ENCODE data around the gene CPPED1.

CPPED1 gene

GRCh38 chr16:12716658-12717057, 87.0 kb downstream of the CPPED1 start:
- H3K27ac ChIP-seq = no peak overlapping the region
- no peak for TF ChIP-seq CTCF (IDR thresholded peaks at IDR 0.05)
- no peak for DNase-seq (ENCODE audit: low spot score)
- no peak overlapping the region for H3K4me3 ChIP-seq

DNA sequence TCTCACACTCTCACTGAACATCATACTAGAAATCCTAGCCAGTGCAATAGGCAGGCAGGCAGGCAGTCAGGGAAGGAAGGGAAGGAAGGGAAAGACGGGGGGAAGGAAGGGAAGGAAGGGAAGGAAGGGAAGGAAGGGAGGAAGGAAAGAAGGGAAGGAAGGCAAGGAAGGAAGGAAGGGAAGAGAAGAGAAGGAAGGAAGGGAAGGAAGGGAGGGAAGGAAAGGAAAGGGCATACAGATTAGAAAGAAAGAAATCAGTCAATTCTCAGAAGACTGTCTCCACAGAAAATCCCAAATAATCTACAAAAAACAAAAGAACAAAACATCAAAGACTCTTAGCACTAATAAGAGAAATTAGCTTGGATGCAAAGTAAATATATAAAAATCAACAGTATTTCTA, 93.9 kb downstream of the CPPED1 start:
- TF ChIP-seq CTCF (IDR thresholded peaks at IDR 0.05) = no peak
- Histone ChIP-seq H3K27ac (no peak overlapping the region), H3K4me3 (no peak overlapping the region)
- no peak for DNase-seq (ENCODE audit: low spot score)

- no peak overlapping the region for H3K4me3 ChIP-seq
- DNase-seq (ENCODE audit: low spot score) = no peak
- no peak for TF ChIP-seq CTCF (IDR thresholded peaks at IDR 0.05)
- H3K27ac ChIP-seq = no peak overlapping the region
Measured at GRCh38 chr16:12708266-12708665, 95.4 kb downstream of the CPPED1 start.

GRCh38 chr16:12706628-12707027, 97.1 kb downstream of the CPPED1 start:
- H3K27ac ChIP-seq = no peak overlapping the region
- no peak for DNase-seq (ENCODE audit: low spot score)
- no peak overlapping the region for H3K4me3 ChIP-seq
- TF ChIP-seq CTCF (IDR thresholded peaks at IDR 0.05) = no peak

DNA sequence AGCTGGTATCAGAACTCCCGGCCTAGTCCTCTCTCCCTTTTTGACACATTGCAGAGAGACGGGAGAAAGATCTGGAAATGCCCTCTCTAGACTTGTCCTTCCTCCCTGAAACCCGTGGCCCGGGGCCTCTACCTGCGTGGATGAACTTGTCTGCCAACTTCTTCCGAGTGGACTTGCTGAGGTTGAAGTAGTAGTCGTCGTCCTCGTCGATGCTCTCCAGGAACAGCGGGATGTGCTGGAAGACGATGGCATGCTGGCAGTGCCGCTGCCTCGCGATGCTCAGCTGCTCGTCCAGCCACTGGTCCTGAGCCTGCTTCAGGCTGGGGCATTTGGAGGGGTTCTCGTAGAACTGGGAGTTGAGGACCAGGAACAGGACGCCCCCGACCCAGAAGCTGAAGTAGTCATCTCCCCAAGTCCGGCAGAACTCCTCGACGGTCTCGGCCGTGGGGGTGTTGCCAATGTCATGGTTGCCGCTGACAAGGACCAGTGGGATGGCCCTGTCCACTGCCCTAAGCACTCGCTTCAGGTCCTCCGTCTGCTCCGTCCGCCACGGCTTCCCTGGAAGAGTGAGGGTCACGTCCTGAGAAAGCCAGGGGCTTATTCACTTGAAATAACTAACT, 99.1 kb downstream of the CPPED1 start:
- no peak overlapping the region for H3K27ac ChIP-seq
- H3K4me3 ChIP-seq = no peak overlapping the region
- peak; percentile 52 for DNase-seq (ENCODE audit: low spot score)
- TF ChIP-seq CTCF (IDR thresholded peaks at IDR 0.05) = no peak

GRCh38 chr16:12703935-12704334, 99.8 kb downstream of the CPPED1 start:
- Histone ChIP-seq H3K4me3 (no peak overlapping the region), H3K27ac (no peak overlapping the region)
- DNase-seq (ENCODE audit: low spot score) = peak; percentile 21
- TF ChIP-seq CTCF (IDR thresholded peaks at IDR 0.05) = no peak

DNA sequence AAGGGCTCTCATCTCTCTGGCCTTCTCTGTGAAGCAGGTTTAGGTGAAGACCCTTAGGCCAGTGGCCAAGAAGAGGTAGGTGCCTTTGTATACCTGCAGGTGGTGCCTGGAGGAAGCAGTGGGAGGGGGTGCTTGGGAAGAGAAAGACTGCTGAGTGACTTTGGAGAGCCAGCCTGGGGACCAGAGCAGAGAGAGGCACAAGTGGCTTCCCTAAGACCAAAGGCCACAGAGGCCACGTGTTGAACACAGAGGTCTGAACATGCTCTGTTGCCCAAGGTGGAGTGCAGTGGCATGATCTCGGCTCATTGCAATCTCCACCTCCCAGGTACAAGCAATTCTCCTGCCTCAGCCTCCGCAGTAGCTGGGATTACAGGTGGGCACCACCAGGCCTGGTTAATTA, 103.5 kb downstream of the CPPED1 start:
- H3K27ac ChIP-seq = no peak overlapping the region
- no peak for DNase-seq (ENCODE audit: low spot score)
- no peak for TF ChIP-seq CTCF (IDR thresholded peaks at IDR 0.05)
- H3K4me3 ChIP-seq = no peak overlapping the region
